Esophagus muscularis mucosa (tissue), 4 donors: ENCODE measurements around the gene SMIM13. TPM values are rescaled to one million over a fixed set of nuclear protein-coding genes. Genes with fewer than 3 reads are reported as not detected.

Experiments
- DNase-seq: peaks from one replicate; pipeline ENCODE4 v3.0.0-alpha.2; 2017; ENCODE audit errors: extremely low spot score
- H3K27ac ChIP-seq, 4 donors: fragments of 200-600 bp; sonication (generic); replicated peaks in 1 of 4; 1 replicate in 3 of 4; 2 replicates in 1 of 4; pipeline ENCODE4 v1.5.1; 2016 to 2019; ENCODE audit warnings: mild to moderate bottlenecking in 1 of 4
- H3K27me3 ChIP-seq, 4 donors: fragments of 200-600 bp; sonication (generic); one replicate each; pipeline versions ENCODE4 v1.5.1 to v1.6.0; 2016 to 2019
- H3K36me3 ChIP-seq, 4 donors: fragments of 200-600 bp; sonication (generic); one replicate each; pipeline ENCODE4 v1.5.1; 2016 to 2019
- H3K4me1 ChIP-seq, 4 donors: fragments of 200-600 bp; sonication (generic); one replicate each; pipeline ENCODE4 v1.5.1; 2016 to 2019
- H3K4me3 ChIP-seq, 4 donors: fragments of 200-600 bp; sonication (generic); 1 replicate in 2 of 4; 2 replicates in 2 of 4; pipeline ENCODE4 v1.5.1; 2016 to 2019; ENCODE audit warnings: mild to moderate bottlenecking in 4 of 4, moderate library complexity in 1 of 4
- H3K9me3 ChIP-seq, 4 donors: fragments of 200-600 bp; sonication (generic); 1 replicate in 3 of 4; 2 replicates in 1 of 4; pipeline ENCODE4 v1.5.1; 2016 to 2019
- CTCF ChIP-seq, 3 experiments: fragments of 200-600 bp in 2 of 3; fragments of 450-650 bp in 1 of 3; sonication (generic) in 2 of 3; IDR thresholded peaks; one replicate each; pipeline ENCODE4 v1.5.1; 2017 to 2019; ENCODE audit warnings: antibody characterized with exemption in 3 of 3, mild to moderate bottlenecking in 2 of 3, moderate library complexity in 1 of 3
- EP300 ChIP-seq: sonication (generic); formaldehyde crosslinking; IDR thresholded peaks from one replicate; pipeline ENCODE4 v1.6.1; 2017; ENCODE audit warnings: antibody characterized with exemption
- POLR2A ChIP-seq: fragments of 450-650 bp; IDR thresholded peaks from one replicate; pipeline ENCODE4 v1.6.1; 2017; ENCODE audit warnings: antibody characterized with exemption, moderate library complexity, mild to moderate bottlenecking, low read depth
- POLR2AphosphoS5 ChIP-seq, 2 donors: sonication (generic); formaldehyde crosslinking; IDR thresholded peaks; one replicate each; pipeline ENCODE4 v1.6.1; 2017; ENCODE audit warnings: antibody characterized with exemption in 2 of 2
- WGBS: methylation state at CpG from one replicate; pipeline ENCODE4 v1.1.5; 2018; 5-methylcytosine and 5-hydroxymethylcytosine counted together
- intact Hi-C: fragments of 100-400 bp; cut with DNase I; formaldehyde crosslinking; loops from one replicate; pipeline ENCODE4 v1.15.1; 2023
- total RNA-seq, 4 donors: library from RNA; depleted of rRNA; stranded (reverse); fragments of >200 nt; gene quantifications; one replicate each; pipeline versions ENCODE4 v1.1.0 to v1.2.1, GENCODE V29; 2016

The SMIM13 gene
- total RNA-seq, 4 donors from 2014 or later = 9.3 to 15.2 (median 12.0) TPM

DNA sequence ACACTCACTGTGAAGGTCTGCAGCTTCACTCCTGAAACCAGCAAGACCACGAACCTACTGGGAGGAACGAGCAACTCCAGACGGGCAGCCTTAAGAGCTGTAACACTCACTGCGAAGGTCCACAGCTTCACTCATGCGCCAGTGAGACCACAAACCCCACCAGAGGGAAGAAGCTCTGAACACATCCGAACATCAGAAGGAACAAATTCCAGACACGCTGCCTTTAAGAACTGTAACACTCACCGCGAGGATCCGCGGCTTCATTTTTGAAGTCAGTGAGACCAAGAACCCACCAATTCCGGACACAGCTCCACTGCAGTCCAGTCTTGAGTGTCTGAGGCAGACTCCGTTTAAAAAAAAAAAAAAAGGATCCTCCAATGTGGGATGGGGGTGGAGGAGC, 78.3 kb downstream of the SMIM13 start:
- no peaks in the 10 kb centered on the region for H3K36me3 ChIP-seq
- H3K4me1 ChIP-seq = peaks cover 6 to 10% (median 9%) of the 10 kb centered on the region in 4 donors
- DNase-seq = no peak
- WGBS = 95% methylated on average over 13 of the region's 13 CpGs
- H3K27me3 ChIP-seq = no peaks in the 10 kb centered on the region
- intact Hi-C loops = loop anchor here (1.0 kb wide), 1 partner anchor 323 kb away; no protein-coding TSS in a partner anchor
- H3K27ac ChIP-seq = no peak overlapping the region
- H3K4me3 ChIP-seq = no peak overlapping the region
- no peaks in the 10 kb centered on the region for H3K9me3 ChIP-seq
- TF ChIP-seq POLR2A (no peak), POLR2AphosphoS5 (IDR thresholded peaks at IDR 0.05) (no peak), EP300 (no peak), CTCF (IDR thresholded peaks at IDR 0.05) (no peak)

GRCh38 chr6:11172501-11173327, 79.1 kb downstream of the SMIM13 start:
- intact Hi-C loops = loop anchor here (1.0 kb wide), 1 partner anchor 323 kb away; no protein-coding TSS in a partner anchor
- Histone ChIP-seq H3K4me1 (peaks cover 6 to 10% (median 9%) of the 10 kb centered on the region in 4 donors), H3K4me3 (no peak overlapping the region), H3K27ac (no peak overlapping the region), H3K36me3 (no peaks in the 10 kb centered on the region), H3K9me3 (no peaks in the 10 kb centered on the region), H3K27me3 (no peaks in the 10 kb centered on the region)
- no peak for DNase-seq
- TF ChIP-seq EP300 = no peak
- peak; percentile 74 to 86 (median 76) for TF ChIP-seq CTCF (IDR thresholded peaks at IDR 0.05)
- peak in 1 of 2 donors; percentile 17 for TF ChIP-seq POLR2AphosphoS5 (IDR thresholded peaks at IDR 0.05)
- no peak for TF ChIP-seq POLR2A
- 49% methylated on average over 12 of the region's 17 CpGs for WGBS

DNA sequence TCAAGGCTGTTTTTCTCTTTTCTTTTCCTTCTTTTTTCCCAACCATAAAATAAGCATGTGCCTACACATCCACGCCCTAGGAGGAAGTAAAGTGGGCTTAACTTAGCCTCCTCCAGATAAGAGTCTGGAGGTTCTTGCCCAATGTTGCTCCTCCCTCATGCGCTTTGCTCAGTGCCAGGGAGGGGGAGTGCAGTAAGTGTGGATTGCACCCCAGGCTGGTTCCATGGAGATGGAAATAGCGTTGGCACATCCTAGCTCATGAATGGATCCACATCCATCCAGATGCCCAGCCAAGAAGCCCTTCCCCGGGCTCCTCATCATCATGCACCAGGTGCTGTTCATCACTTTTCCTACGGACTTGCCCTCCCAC, 80.6 kb downstream of the SMIM13 start:
- Histone ChIP-seq H3K4me3 (no peak overlapping the region), H3K4me1 (peaks cover 6 to 10% (median 9%) of the 10 kb centered on the region in 4 donors), H3K9me3 (no peaks in the 10 kb centered on the region), H3K36me3 (no peaks in the 10 kb centered on the region), H3K27me3 (no peaks in the 10 kb centered on the region), H3K27ac (no peak overlapping the region)
- DNase-seq = no peak
- intact Hi-C loops = no loop called here
- TF ChIP-seq POLR2A = no peak
- TF ChIP-seq EP300 = no peak
- TF ChIP-seq CTCF (IDR thresholded peaks at IDR 0.05) = no peak
- TF ChIP-seq POLR2AphosphoS5 (IDR thresholded peaks at IDR 0.05) = no peak
- 84% methylated on average over 5 of the region's 5 CpGs for WGBS

DNA sequence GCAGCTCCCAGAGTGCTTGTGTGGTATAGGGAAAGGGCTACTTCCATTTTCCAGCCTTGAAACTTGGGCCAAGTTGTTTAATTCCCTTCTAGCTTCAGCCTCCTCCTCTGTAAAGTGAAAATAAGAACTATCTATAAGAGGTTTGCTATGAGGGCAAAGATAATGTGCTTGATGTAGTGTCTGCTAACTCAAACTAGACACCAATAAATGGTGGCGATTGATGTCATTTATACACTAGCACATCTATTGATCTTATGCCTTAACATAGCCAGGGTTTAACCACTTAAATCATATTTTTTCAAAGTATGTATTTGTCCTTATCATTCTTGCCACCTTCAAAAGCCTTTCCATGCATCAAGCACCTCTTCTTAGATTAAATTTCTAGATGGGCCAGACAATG, 83.6 kb downstream of the SMIM13 start:
- 100% methylated on average over 1 of the region's 1 CpG for WGBS

More for the DNA sequence above, 83.6 kb downstream of the SMIM13 start:
- no peak overlapping the region for H3K27ac ChIP-seq
- H3K27me3 ChIP-seq = no peaks in the 10 kb centered on the region
- no peaks in the 10 kb centered on the region for H3K36me3 ChIP-seq
- intact Hi-C loops = no loop called here
- H3K9me3 ChIP-seq = no peaks in the 10 kb centered on the region
- H3K4me3 ChIP-seq = no peak overlapping the region
- TF ChIP-seq EP300 (no peak), POLR2A (no peak), CTCF (IDR thresholded peaks at IDR 0.05) (no peak), POLR2AphosphoS5 (IDR thresholded peaks at IDR 0.05) (no peak)
- no peak for DNase-seq
- H3K4me1 ChIP-seq = peaks cover 5 to 10% (median 8%) of the 10 kb centered on the region in 4 donors
